Trophoblast cell (in vitro differentiated cells and primary cell): ENCODE measurements around the gene ASB8.
A peak's percentile ranks its signal among the peaks of the same experiment; 100 is the strongest.

Source experiments
- DNase-seq, 2 donors: peaks; one replicate each; pipeline ENCODE4 v3.0.0-alpha.2; 2016
- H2AFZ ChIP-seq: 2 replicates; pipeline ENCODE4 v1.6.1; 2013; ENCODE audit warnings: low read length, moderate library complexity, mild to moderate bottlenecking; ENCODE audit not compliant: insufficient read depth, poor library complexity
- H2AK5ac ChIP-seq: 2 replicates; pipeline ENCODE4 v1.6.1; 2013; ENCODE audit warnings: mild to moderate bottlenecking, low read length
- H2BK120ac ChIP-seq: 2 replicates; pipeline ENCODE4 v1.6.1; 2013; ENCODE audit warnings: low read length, mild to moderate bottlenecking, moderate library complexity; ENCODE audit not compliant: insufficient read depth, poor library complexity
- H2BK12ac ChIP-seq: 2 replicates; pipeline ENCODE4 v1.6.1; 2013; ENCODE audit warnings: mild to moderate bottlenecking, low read length, moderate library complexity
- H2BK5ac ChIP-seq: 2 replicates; pipeline ENCODE4 v1.6.1; 2013; ENCODE audit warnings: low read length, low read depth, moderate library complexity, mild to moderate bottlenecking; ENCODE audit not compliant: poor library complexity
- H3K14ac ChIP-seq: 2 replicates; pipeline ENCODE4 v1.6.1; 2013; ENCODE audit warnings: mild to moderate bottlenecking, low read length
- H3K18ac ChIP-seq: 2 replicates; pipeline ENCODE4 v1.6.1; 2013; ENCODE audit warnings: mild to moderate bottlenecking, low read length
- H3K23ac ChIP-seq: 2 replicates; pipeline ENCODE4 v1.6.1; 2013; ENCODE audit warnings: low read length
- H3K27ac ChIP-seq: 2 replicates; pipeline ENCODE4 v1.5.1; 2013; ENCODE audit warnings: low read depth, mild to moderate bottlenecking, inconsistent platforms, low read length, moderate library complexity
- H3K27me3 ChIP-seq: 2 replicates; pipeline ENCODE4 v1.6.1; 2013; ENCODE audit warnings: inconsistent platforms, mild to moderate bottlenecking, low read length, moderate library complexity; ENCODE audit not compliant: insufficient read depth
- H3K36me3 ChIP-seq, 2 experiments: 1 replicate in 1 of 2; 2 replicates in 1 of 2; pipeline ENCODE4 v1.6.1; 2013; ENCODE audit warnings: low read length in 2 of 2, mild to moderate bottlenecking in 2 of 2, moderate library complexity in 1 of 2; ENCODE audit not compliant: insufficient read depth in 2 of 2, control insufficient read depth in 1 of 2
- H3K4ac ChIP-seq: 2 replicates; pipeline ENCODE4 v1.6.1; 2013; ENCODE audit warnings: low read depth, mild to moderate bottlenecking, low read length, moderate library complexity
- H3K4me1 ChIP-seq, 2 experiments: 1 replicate in 1 of 2; 2 replicates in 1 of 2; pipeline ENCODE4 v1.6.1; 2013; ENCODE audit warnings: low read length in 2 of 2, mild to moderate bottlenecking in 2 of 2, moderate library complexity in 1 of 2; ENCODE audit not compliant: insufficient read depth in 2 of 2, control insufficient read depth in 1 of 2
- H3K4me2 ChIP-seq: 2 replicates; pipeline ENCODE4 v1.6.1; 2013; ENCODE audit warnings: inconsistent platforms, mild to moderate bottlenecking, low read length, moderate library complexity
- H3K4me3 ChIP-seq: 2 replicates; pipeline ENCODE4 v1.5.1; 2013; ENCODE audit warnings: mild to moderate bottlenecking, low read depth, low read length, inconsistent platforms
- H3K79me1 ChIP-seq: one replicate; pipeline ENCODE4 v1.6.1; 2013; ENCODE audit warnings: low read length
- H3K79me2 ChIP-seq: 2 replicates; pipeline ENCODE4 v1.6.1; 2013; ENCODE audit warnings: low read length, mild to moderate bottlenecking; ENCODE audit not compliant: control insufficient read depth, insufficient read depth, poor library complexity
- H3K9ac ChIP-seq: 2 replicates; pipeline ENCODE4 v1.6.1; 2013; ENCODE audit warnings: mild to moderate bottlenecking, low read length
- H3K9me3 ChIP-seq: 2 replicates; pipeline ENCODE4 v1.6.1; 2013; ENCODE audit warnings: low read depth, mild to moderate bottlenecking, control low read depth, inconsistent platforms, low read length; ENCODE audit not compliant: insufficient read depth
- H4K12ac ChIP-seq: 2 replicates; pipeline ENCODE4 v1.6.1; 2013; ENCODE audit warnings: low read depth, mild to moderate bottlenecking, low read length, moderate library complexity
- H4K8ac ChIP-seq: 2 replicates; pipeline ENCODE4 v1.6.1; 2013; ENCODE audit warnings: low read depth, mild to moderate bottlenecking, low read length, moderate library complexity
- H4K91ac ChIP-seq: one replicate; pipeline ENCODE4 v1.6.1; 2013; ENCODE audit warnings: low read depth, mild to moderate bottlenecking, low read length, moderate library complexity
- WGBS: extraction: QIAGEN DNeasy Blood & Tissue Kit; methylation state at CpG from one replicate; pipeline ENCODE4 v1.1.7; 2013; ENCODE audit warnings: missing lambda C conversion rate; ENCODE audit not compliant: insufficient read length, insufficient coverage; ENCODE audit errors: extremely low coverage; 5-methylcytosine and 5-hydroxymethylcytosine counted together

Gene ASB8

DNA sequence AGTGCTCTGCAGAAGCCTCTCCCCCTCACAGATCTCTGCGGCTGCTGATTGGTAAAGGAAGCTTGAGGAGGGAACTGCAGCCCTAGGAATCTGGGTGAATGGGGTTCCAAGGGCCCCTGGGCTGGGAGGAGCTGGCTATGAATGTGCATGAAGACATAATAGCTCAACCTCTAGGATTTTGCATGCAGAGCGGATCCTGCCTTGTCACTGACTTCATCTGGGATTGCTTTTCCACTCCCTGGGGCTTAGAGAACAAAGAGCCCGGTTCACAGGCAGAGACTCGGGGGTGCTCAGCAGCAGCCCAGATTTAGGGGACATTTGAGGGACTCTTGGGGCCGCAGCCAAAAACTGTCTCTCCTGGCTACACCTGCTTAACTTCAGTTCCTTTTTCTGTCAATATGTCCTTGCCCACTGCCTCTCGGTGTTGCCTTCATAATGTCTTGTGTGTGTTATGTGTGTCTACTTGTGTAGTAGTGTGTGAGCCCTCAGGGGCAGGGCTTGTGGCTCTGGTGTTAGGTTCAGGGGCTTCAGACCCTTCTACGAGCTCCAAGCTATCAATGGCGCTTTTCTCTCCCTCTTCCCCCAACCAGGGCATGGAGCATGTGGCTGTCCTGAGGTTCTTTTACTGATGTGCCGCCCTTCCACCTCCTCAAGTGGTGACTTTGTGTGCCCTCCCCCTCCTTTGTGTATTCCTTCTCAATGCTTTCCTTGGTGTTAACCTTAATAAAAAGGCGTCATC is 28.0 kb upstream of the ASB8 start:
- H3K23ac ChIP-seq = no peak overlapping the region
- no peaks in the 10 kb centered on the region for H3K79me2 ChIP-seq
- H2BK5ac ChIP-seq = no peak overlapping the region
- H3K18ac ChIP-seq = no peak overlapping the region
- no peak overlapping the region for H3K4me2 ChIP-seq
- H4K91ac ChIP-seq = no peak overlapping the region
- H4K8ac ChIP-seq = no peak overlapping the region
- peaks cover 31% of the 10 kb centered on the region for H3K27me3 ChIP-seq
- no peak overlapping the region for H2AK5ac ChIP-seq
- H2BK12ac ChIP-seq = no peak overlapping the region
- no peak overlapping the region for H4K12ac ChIP-seq
- H3K4ac ChIP-seq = no peak overlapping the region
- no peaks in the 10 kb centered on the region for H3K9me3 ChIP-seq
- no peak overlapping the region for H3K4me3 ChIP-seq
- H3K36me3 ChIP-seq = no peaks in the 10 kb centered on the region
- H2AFZ ChIP-seq = no peak overlapping the region
- H3K14ac ChIP-seq = no peak overlapping the region
- H3K9ac ChIP-seq = no peak overlapping the region
- peaks cover 4 to 11% of the 10 kb centered on the region in 2 experiments for H3K4me1 ChIP-seq
- DNase-seq = no peak
- no peak overlapping the region for H3K27ac ChIP-seq
- no peaks in the 10 kb centered on the region for H3K79me1 ChIP-seq
- WGBS = no CpG with 5 or more reads among the region's 10 CpGs
- H2BK120ac ChIP-seq = no peak overlapping the region

DNA sequence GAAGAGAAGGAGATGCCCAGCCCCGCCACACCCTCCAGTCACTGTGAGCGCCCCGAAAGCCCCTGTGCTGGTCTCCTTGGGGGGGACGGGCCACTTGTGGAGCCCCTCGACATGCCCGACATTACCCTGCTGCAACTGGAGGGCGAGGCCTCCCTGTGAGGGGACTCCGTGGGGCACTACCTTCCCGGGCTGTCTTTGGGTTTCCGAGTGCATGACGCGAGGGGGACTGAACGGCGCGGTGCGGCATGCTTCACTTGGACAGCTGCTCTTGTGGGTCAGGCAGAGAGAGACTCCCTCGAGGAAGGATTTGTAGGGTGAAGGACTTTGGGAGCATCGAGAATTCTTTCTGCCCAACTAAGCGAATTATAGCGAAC is 27.2 kb upstream of the ASB8 start:
- DNase-seq = no peak
- no peak overlapping the region for H4K91ac ChIP-seq
- H3K14ac ChIP-seq = no peak overlapping the region
- peaks cover 31% of the 10 kb centered on the region for H3K27me3 ChIP-seq
- H4K12ac ChIP-seq = no peak overlapping the region
- H2BK5ac ChIP-seq = no peak overlapping the region
- H2AK5ac ChIP-seq = no peak overlapping the region
- no peak overlapping the region for H3K23ac ChIP-seq
- no peak overlapping the region for H3K27ac ChIP-seq
- no peak overlapping the region for H3K9ac ChIP-seq
- H4K8ac ChIP-seq = no peak overlapping the region
- no CpG with 5 or more reads among the region's 20 CpGs for WGBS
- H3K18ac ChIP-seq = no peak overlapping the region
- no peak overlapping the region for H2BK12ac ChIP-seq
- no peak overlapping the region for H2AFZ ChIP-seq
- H3K4me2 ChIP-seq = peak overlapping the region; percentile 80
- no peaks in the 10 kb centered on the region for H3K36me3 ChIP-seq
- H3K4ac ChIP-seq = no peak overlapping the region
- H3K79me1 ChIP-seq = no peaks in the 10 kb centered on the region
- H3K4me1 ChIP-seq = peaks cover 4 to 11% of the 10 kb centered on the region in 2 experiments
- H3K4me3 ChIP-seq = no peak overlapping the region
- no peak overlapping the region for H2BK120ac ChIP-seq
- H3K79me2 ChIP-seq = no peaks in the 10 kb centered on the region
- no peaks in the 10 kb centered on the region for H3K9me3 ChIP-seq

DNA sequence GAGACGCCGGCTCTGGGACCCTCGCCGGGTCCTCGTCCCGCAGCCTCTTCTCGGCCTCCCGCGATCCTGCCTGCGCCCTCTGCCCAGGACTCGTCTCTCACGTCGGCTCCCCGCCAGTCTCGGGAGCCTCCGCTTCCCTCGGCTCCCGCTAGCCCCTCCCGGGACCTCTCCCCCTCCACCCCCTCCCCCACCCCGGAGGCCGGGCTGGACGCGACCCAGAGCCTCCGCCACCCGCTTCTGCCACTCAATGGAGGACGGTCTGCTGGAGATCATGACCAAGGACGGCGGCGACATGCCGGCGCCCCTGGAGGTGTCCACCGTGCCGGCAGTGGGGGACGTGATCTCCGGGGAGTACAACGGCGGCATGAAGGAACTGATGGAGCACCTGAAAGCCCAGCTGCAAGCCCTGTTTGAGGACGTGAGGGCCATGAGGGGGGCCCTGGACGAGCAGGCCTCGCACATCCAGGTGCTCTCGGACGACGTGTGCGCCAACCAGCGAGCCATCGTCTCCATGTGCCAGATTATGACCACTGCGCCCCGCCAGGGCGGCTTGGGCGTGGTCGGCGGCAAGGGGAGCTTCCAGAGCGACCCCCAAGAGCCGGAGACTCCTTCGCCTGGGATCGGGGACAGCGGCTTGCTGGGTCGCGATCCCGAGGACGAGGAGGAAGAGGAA is 26.7 kb upstream of the ASB8 start:
- Histone ChIP-seq H3K18ac (no peak overlapping the region), H4K91ac (no peak overlapping the region), H3K4me3 (peak overlapping the region; percentile 70), H2AK5ac (no peak overlapping the region), H3K27me3 (peaks cover 31% of the 10 kb centered on the region), H4K12ac (no peak overlapping the region), H3K9me3 (no peaks in the 10 kb centered on the region), H3K79me1 (no peaks in the 10 kb centered on the region), H3K4me2 (peak overlapping the region; percentile 80), H4K8ac (no peak overlapping the region), H3K27ac (no peak overlapping the region), H3K23ac (no peak overlapping the region), H2BK120ac (no peak overlapping the region), H2BK12ac (no peak overlapping the region), H3K79me2 (no peaks in the 10 kb centered on the region), H2BK5ac (no peak overlapping the region), H2AFZ (peak overlapping the region; percentile 78), H3K36me3 (no peaks in the 10 kb centered on the region), H3K4ac (no peak overlapping the region), H3K9ac (no peak overlapping the region), H3K14ac (no peak overlapping the region), H3K4me1 (peaks cover 4 to 11% of the 10 kb centered on the region in 2 experiments)
- DNase-seq = no peak
- WGBS = no CpG with 5 or more reads among the region's 61 CpGs

DNA sequence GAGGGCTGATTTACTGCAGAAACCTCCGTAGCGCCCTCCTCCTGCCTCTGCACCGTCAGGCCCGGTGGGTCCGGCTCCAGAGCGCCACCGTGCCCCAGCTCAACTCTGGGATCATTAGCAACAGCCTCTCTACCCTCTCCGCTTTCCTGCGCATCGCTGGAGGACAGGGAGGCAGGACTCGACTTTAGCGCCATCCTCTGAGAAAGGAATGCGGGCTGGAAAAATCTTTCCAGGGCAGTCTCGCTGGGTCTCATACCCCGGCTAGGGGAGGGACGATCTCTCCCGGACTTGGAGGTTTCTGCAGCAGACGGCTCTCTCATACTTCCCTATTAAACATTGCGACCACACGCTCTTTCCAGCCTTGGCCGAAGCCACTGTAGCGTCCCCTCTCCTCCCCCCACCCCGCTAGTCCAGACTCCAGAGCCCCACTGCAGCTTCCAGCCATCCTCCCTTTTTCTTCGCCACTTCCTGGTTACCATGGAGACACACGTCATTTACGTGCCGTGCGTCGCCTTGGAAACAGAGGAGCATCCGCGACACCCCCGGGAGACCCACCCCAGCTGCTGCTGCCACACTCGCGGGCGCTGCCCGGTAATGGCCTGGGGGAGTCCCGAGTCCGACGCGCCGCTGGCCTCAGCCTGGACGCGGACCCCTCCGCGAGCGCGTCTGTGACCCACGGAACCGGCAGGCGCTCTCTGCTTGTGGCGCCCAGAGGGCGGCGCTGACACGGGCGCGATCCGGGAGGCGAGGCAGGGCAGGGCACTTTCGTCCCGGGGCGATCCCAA is 26.0 kb upstream of the ASB8 start, which contains the start of gene CCDC184:
TSS of gene CCDC184 (plus strand) at position 554 of the 785 bp plus-strand sequence. CDS start 479 bp downstream, outside the sequence.
- Histone ChIP-seq H2AFZ (peak within 1 kb of the TSS; percentile 78), H3K14ac (no peak within 1 kb of the TSS), H3K79me2 (no peaks in the 10 kb centered on the region), H3K27me3 (peaks cover 31% of the 10 kb centered on the region), H3K79me1 (no peaks in the 10 kb centered on the region), H4K12ac (no peak within 1 kb of the TSS), H3K27ac (no peak within 1 kb of the TSS), H2BK120ac (no peak within 1 kb of the TSS), H3K4ac (no peak within 1 kb of the TSS), H2BK12ac (peak within 1 kb of the TSS; percentile 21), H2BK5ac (no peak within 1 kb of the TSS), H3K23ac (no peak within 1 kb of the TSS), H2AK5ac (no peak within 1 kb of the TSS), H4K8ac (peak within 1 kb of the TSS; percentile 43), H3K18ac (no peak within 1 kb of the TSS), H3K9ac (no peak within 1 kb of the TSS), H4K91ac (no peak within 1 kb of the TSS), H3K4me3 (peak within 1 kb of the TSS; percentile 70), H3K36me3 (no peaks in the 10 kb centered on the region), H3K4me2 (peak within 1 kb of the TSS; percentile 80), H3K9me3 (no peaks in the 10 kb centered on the region), H3K4me1 (peaks cover 4 to 11% of the 10 kb centered on the region in 2 experiments)
- WGBS = no CpG with 5 or more reads among the region's 61 CpGs
- peak in 1 of 2 donors; percentile 49 for DNase-seq
